Activated T-cell treated with anti-CD3 and anti-CD28 coated beads, Interleukin-2, amount 50 U/mL, for 72 hours (primary cell): ENCODE measurements around the gene RMI1. TPM values are rescaled to one million over a fixed set of nuclear protein-coding genes. Genes with fewer than 3 reads are reported as not detected.

ENCODE experiments used
- ATAC-seq, 2 donors: fragments of 150-1000 bp; cut with Tn5 transposase; replicated peaks in 1 of 2; 2 replicates each; pipeline ENCODE4 v1.10.0; 2021; ENCODE audit warnings: moderate library complexity in 2 of 2, mild to moderate bottlenecking in 1 of 2
- DNase-seq, 2 donors: peaks; one replicate each; pipeline ENCODE4 v3.0.0; 2021 to 2022; ENCODE audit warnings: mixed read lengths in 1 of 2
- H3K27ac Mint-ChIP-seq: one replicate; pipeline ENCODE4 v1.8.0; 2022; ENCODE audit warnings: mild to moderate bottlenecking, moderate library complexity, mixed read lengths
- H3K27me3 Mint-ChIP-seq: one replicate; pipeline ENCODE4 v1.8.0; 2022; ENCODE audit warnings: low read depth, mixed read lengths
- H3K36me3 Mint-ChIP-seq, 2 donors: one replicate each; pipeline ENCODE4 v1.8.0; 2022; ENCODE audit warnings: mixed read lengths in 2 of 2, mild to moderate bottlenecking in 1 of 2; ENCODE audit not compliant: insufficient read depth in 2 of 2
- H3K4me1 Mint-ChIP-seq: one replicate; pipeline ENCODE4 v1.8.0; 2022; ENCODE audit warnings: low read depth, mixed read lengths
- H3K4me3 Mint-ChIP-seq, 2 donors: one replicate each; pipeline ENCODE4 v1.8.0; 2022; ENCODE audit warnings: mild to moderate bottlenecking in 2 of 2, mixed read lengths in 2 of 2, moderate library complexity in 2 of 2
- H3K9me3 Mint-ChIP-seq, 2 donors: one replicate each; pipeline ENCODE4 v1.8.0; 2022; ENCODE audit warnings: mixed read lengths in 2 of 2
- total RNA-seq, 2 donors: library from RNA; stranded (reverse); gene quantifications; one replicate each; pipeline ENCODE4 v1.2.3, GENCODE V29; 2022

Gene RMI1
- total RNA-seq, 2 donors from 2014 or later, result 22.4 to 23.5 TPM

DNA sequence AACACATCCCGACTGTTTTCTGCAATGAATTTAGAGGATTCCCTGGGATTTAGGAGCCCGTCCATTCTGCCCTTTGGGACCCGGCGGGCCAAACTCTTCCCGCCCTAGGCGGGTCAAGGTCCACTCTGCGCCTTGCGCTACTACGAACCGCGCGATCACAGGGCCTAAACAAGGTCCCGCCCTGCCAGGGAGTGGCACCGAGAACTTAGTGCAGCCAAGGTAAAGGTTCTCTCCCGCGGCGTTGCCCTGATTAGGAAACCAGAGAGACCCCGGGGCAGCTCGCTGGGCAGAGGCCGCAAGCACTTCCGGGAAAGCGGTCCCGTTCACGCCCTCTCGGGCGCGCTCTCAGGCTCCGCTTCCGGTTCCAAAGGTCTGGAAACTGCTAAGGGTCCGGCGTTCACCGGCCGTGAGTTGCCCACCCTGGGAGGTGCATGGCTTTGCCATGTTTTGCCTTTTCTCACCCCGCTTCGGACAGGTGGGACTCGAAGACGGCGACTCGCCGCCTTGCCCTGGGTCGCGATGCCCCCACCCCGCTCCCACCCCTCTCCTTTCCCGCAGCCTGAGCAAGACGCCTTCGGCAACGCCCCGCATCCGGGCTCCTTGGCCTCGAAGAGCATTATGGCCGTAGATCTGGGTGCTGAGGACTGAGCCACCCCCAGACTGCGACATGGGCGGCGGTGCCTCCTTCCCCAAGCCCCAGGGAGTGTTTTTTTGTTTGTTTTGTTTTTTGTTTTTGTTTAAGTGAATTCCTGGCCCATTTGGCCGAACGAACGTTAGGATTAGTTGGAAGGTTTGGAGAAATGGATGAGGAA lies 24.0 kb upstream of the RMI1 start:
- DNase-seq (peak; percentile 76 to 83), ATAC-seq (peak; percentile 77 to 87)
- Mint-ChIP-seq H3K4me1 (peaks cover 27% of the 10 kb centered on the region), H3K36me3 (peaks cover 5 to 16% of the 10 kb centered on the region in 2 donors), H3K4me3 (peak overlapping the region; percentile 100), H3K27ac (peak overlapping the region; percentile 99), H3K27me3 (no peaks in the 10 kb centered on the region), H3K9me3 (no peaks in the 10 kb centered on the region)

DNA sequence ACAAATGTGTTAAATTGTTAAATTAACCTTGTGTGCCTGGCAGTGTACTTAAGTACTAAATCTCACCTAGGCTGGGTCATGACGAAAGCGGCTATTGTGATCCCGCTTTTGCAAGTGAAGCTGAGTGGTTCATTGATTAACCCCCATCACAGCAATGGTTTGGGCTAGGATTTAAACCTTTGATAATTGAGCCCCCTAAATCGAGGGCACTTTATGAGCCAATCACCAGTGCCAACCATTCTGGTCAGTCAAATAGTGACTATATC lies 23.4 kb upstream of the RMI1 start:
- Mint-ChIP-seq H3K9me3 (no peaks in the 10 kb centered on the region), H3K27ac (peak overlapping the region; percentile 86), H3K4me1 (peaks cover 27% of the 10 kb centered on the region)

DNA sequence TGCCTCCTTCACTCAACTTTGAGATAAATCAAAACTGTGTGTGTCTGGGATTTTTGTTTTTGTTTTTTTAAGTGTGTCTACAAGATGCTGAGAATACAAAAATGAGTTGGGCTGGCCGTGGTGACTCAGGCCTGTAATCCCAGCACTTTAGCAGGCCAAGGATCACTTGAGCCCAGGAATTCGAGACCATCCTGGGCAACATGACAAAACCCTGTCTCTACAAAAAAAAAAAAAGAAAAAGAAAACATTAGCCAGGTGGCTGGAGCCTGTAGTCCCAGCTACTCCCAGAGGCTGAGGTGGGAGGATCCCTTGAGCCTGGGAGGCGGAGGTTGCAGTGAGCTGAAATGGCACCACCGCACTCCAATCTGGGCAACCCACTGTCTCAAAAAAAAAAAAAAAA lies 21.5 kb upstream of the RMI1 start:
- H3K9me3 Mint-ChIP-seq, result no peaks in the 10 kb centered on the region
- peak overlapping the region; percentile 81 for H3K27ac Mint-ChIP-seq
- H3K4me3 Mint-ChIP-seq, result no peak overlapping the region
- no peak for DNase-seq
- peaks cover 5 to 8% of the 10 kb centered on the region in 2 donors for H3K36me3 Mint-ChIP-seq
- no peaks in the 10 kb centered on the region for H3K27me3 Mint-ChIP-seq
- ATAC-seq, result no peak
- peaks cover 27% of the 10 kb centered on the region for H3K4me1 Mint-ChIP-seq

More for the DNA sequence above, 23.4 kb upstream of the RMI1 start:
- no peak for ATAC-seq
- DNase-seq, result no peak
- Mint-ChIP-seq H3K36me3 (peaks cover 5 to 13% of the 10 kb centered on the region in 2 donors), H3K27me3 (no peaks in the 10 kb centered on the region), H3K4me3 (peak overlapping the region; percentile 100)

DNA sequence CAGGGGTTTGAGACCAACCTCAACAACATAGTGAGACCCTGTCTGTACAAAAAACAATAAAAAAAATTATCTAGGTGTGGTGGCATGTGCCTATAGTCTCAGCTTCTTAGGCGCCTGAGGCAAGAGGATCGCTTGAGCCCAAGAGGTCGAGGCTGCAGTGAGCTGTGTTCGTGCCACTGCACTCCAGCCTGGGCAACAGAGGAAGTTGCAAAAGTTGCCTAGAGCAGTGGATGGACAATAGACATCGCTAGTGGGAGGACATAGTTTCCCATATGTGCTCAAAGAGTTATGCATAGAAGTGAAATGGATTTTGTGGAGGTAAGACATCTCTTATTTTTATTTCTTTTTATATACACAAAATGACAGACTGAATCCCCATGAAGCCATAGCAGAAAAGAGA lies 19.6 kb upstream of the RMI1 start:
- DNase-seq, result no peak
- ATAC-seq, result no peak
- Mint-ChIP-seq H3K9me3 (no peaks in the 10 kb centered on the region), H3K4me1 (peaks cover 32% of the 10 kb centered on the region), H3K27me3 (no peaks in the 10 kb centered on the region), H3K36me3 (peaks cover 3% of the 10 kb centered on the region in 2 donors), H3K27ac (peak overlapping the region; percentile 30), H3K4me3 (no peak overlapping the region)

DNA sequence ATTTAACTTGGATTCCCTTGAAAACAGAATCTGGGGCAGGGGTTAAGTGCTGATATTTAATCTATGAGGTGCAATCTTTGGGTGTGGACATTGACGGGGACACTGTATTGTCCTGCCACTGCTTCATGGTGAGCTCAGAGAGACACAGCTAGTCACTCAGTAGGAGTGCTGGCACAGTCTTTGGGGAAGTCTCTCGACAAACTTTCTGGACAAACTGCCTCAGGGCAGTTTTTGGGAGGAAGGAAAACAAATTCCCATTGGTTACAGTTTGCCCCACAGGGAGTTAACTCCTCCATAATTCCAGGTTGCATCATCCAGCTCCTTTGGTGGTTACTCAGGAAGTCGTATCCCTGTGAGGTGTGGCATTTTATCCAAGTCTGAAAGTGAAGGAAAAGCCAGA lies 18.4 kb upstream of the RMI1 start:
- DNase-seq (no peak), ATAC-seq (no peak)
- Mint-ChIP-seq H3K27me3 (no peaks in the 10 kb centered on the region), H3K9me3 (no peaks in the 10 kb centered on the region), H3K4me1 (peaks cover 29% of the 10 kb centered on the region), H3K4me3 (no peak overlapping the region), H3K27ac (peak overlapping the region; percentile 19), H3K36me3 (peaks cover 4% of the 10 kb centered on the region in 2 donors)

DNA sequence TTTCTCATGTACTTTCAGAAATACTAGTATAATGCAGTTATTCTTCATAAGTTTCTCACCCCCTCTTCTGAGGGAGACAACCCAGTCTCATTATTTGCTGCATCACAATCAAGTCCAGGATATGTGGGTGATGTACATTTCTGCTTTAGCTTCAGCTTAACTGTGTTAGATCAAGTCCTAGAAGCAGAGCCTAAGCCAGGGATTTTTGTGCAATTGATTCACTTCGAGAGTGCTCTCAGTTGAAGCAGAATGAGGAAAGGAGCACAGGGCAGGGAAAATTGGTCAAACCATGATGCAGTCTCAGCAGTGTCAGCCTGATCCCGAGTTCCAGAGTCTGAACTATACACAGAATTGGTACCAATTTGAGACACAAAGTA lies 15.6 kb upstream of the RMI1 start:
- H3K9me3 Mint-ChIP-seq, result no peaks in the 10 kb centered on the region
- H3K36me3 Mint-ChIP-seq, result peaks cover 12 to 17% of the 10 kb centered on the region in 2 donors
- peak in 1 of 2 donors; percentile 22 for ATAC-seq
- H3K4me3 Mint-ChIP-seq, result no peak overlapping the region
- H3K4me1 Mint-ChIP-seq, result peaks cover 25% of the 10 kb centered on the region
- no peaks in the 10 kb centered on the region for H3K27me3 Mint-ChIP-seq
- H3K27ac Mint-ChIP-seq, result peak overlapping the region; percentile 40
- DNase-seq, result no peak

DNA sequence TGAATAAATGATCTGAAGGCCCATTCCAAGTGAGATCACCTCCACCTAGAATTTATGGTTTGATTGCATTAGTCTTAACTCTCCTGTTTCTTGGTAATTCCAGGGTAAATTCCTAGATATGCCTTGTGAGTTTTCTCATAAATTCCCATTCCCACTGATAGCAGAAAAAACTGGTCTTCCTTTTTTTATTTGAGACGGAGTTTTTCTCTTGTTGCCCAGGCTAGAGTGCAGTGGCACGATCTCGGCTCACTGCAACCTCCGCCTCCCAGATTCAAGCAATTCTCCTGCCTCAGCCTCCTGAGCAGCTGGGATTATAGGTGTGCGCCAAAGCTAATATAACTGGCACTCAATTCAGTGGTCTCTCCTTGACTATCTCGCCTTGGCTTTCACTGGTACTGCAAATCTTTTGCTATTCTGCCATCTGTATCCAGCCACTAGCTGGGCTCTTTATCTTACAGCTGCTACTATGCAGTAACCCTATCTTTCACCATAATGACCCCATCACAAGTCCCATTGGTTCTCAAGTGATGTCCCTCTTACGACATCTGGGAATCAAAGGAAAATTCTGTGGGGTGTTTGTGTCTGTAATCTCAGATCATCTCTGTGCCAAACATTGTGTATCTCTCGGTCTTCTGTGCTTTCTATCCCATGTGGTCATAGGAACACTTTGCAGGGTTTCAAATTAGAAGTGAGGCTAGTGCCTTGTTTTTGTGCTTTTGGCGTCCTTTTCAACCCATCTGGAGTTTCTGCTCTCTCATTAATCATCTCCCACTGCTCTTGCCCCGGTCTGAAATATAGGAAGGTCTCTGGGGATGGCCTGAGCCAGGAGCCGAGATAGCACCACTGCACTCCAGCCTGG lies 15.0 kb upstream of the RMI1 start:
- no peak overlapping the region for H3K4me3 Mint-ChIP-seq
- no peaks in the 10 kb centered on the region for H3K27me3 Mint-ChIP-seq
- no peak for DNase-seq
- H3K4me1 Mint-ChIP-seq, result peaks cover 31% of the 10 kb centered on the region
- no peaks in the 10 kb centered on the region for H3K9me3 Mint-ChIP-seq
- peaks cover 12 to 23% of the 10 kb centered on the region in 2 donors for H3K36me3 Mint-ChIP-seq
- ATAC-seq, result peak in 1 of 2 donors; percentile 22
- peak overlapping the region; percentile 35 for H3K27ac Mint-ChIP-seq

DNA sequence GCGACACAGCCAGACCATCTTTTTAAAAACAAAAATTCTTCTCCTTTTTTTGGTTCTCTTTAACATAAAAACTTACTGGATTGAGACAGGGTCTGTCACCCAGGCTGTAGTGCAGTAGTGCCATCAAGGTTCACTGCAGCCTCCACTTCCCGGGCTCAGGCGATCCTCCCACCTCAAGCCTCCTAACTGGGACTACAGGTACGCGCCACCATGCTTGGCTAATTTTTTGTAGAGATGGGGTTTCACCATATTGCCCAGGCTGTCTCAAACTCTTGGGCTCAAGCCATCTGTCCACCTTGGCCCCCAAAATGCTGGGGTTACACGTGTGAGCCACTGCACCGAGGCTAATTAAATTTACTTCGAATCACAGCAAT lies 14.4 kb upstream of the RMI1 start:
- Mint-ChIP-seq H3K27ac (peak overlapping the region; percentile 27), H3K36me3 (peaks cover 12 to 29% of the 10 kb centered on the region in 2 donors)

DNA sequence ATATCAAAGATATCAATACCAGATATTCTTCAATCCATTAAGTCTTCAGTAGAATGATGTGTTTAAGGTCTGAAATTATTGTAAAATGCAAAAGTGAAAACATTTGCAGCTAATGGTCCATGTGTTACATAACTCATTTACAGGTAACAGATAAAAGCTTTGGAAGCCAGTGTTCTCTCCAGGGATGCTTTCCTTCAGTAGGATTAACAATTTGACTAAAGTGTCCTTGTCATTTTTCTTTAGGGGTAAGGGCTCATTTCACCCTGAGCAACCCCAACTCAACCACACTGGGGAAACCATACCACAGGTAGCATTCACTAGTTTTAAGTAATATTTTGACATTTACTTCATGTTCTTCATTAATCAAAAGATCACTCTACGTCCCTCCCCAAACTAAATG lies 13.5 kb upstream of the RMI1 start:
- ATAC-seq (no peak), DNase-seq (no peak)
- Mint-ChIP-seq H3K9me3 (no peaks in the 10 kb centered on the region), H3K27me3 (no peaks in the 10 kb centered on the region), H3K4me1 (peaks cover 41% of the 10 kb centered on the region), H3K4me3 (no peak overlapping the region), H3K36me3 (peaks cover 14 to 38% of the 10 kb centered on the region in 2 donors), H3K27ac (peak overlapping the region; percentile 86)

More for the DNA sequence above, 14.4 kb upstream of the RMI1 start:
- peak in 1 of 2 donors; percentile 5 for ATAC-seq
- H3K4me3 Mint-ChIP-seq, result no peak overlapping the region
- no peaks in the 10 kb centered on the region for H3K27me3 Mint-ChIP-seq
- peaks cover 34% of the 10 kb centered on the region for H3K4me1 Mint-ChIP-seq
- H3K9me3 Mint-ChIP-seq, result no peaks in the 10 kb centered on the region
- DNase-seq, result no peak

DNA sequence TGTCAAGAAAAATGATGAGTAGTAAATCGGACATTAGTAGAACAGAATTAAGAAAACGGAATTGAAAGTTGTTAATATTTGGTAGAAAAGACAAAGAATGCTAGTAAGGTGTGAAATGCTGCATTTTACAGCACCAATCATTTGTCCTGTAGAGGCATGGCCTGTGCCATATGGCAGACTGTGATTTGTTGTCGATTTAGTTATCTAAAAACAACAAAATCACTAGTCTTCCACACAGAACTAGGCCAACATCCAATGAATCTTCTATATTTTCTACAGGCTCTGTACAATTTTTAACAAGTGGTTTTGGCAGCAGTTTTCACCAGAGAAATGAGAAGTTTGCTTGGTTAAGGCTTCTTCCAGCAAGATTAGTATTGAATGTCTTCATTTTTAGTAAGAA lies 11.0 kb upstream of the RMI1 start:
- peaks cover 48% of the 10 kb centered on the region for H3K4me1 Mint-ChIP-seq
- no peak overlapping the region for H3K4me3 Mint-ChIP-seq
- ATAC-seq, result no peak
- no peak for DNase-seq
- no peak overlapping the region for H3K27ac Mint-ChIP-seq
- no peaks in the 10 kb centered on the region for H3K9me3 Mint-ChIP-seq
- H3K27me3 Mint-ChIP-seq, result no peaks in the 10 kb centered on the region
- H3K36me3 Mint-ChIP-seq, result peaks cover 17 to 57% of the 10 kb centered on the region in 2 donors

DNA sequence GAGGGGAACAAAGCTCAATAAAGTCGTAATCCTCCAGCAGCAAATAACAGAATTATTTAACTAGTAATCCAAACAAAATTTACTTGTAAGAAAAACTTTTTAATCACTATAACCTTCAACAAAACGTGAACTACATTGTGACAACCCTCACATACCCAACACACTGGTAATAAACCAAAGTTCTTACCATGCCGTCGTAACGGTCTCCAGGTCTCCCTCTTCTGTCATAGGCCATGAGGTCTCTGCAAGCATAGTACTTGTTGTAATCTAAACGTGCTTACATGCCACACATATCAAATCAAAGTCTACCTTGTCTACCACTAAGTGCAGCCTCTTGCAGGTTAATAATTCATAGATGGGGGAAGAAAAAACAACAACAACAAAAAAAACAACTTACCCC lies 9.1 kb upstream of the RMI1 start:
- H3K9me3 Mint-ChIP-seq, result no peaks in the 10 kb centered on the region
- peaks cover 30 to 73% of the 10 kb centered on the region in 2 donors for H3K36me3 Mint-ChIP-seq
- H3K27ac Mint-ChIP-seq, result no peak overlapping the region
- H3K4me1 Mint-ChIP-seq, result peaks cover 49% of the 10 kb centered on the region
- H3K4me3 Mint-ChIP-seq, result no peak overlapping the region
- H3K27me3 Mint-ChIP-seq, result no peaks in the 10 kb centered on the region
- DNase-seq, result no peak
- no peak for ATAC-seq

DNA sequence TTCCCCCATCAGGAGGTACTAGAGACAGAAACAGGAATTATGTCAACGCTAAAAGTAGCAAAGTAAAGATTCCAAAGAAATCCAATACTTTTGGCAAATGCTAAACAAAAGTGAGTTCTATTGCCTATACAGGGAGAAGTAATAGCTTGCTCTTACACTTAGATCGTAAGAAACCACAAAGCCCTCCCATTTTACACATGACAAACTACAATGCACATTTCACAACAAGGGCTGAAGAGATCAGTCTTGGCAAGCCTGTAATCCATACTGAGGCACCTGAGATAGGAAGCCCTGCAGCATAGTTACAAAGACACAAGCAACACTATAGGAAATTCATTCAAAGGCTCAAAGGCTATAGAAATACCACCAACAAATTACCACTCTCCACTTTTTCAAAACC lies 8.3 kb upstream of the RMI1 start:
- Mint-ChIP-seq H3K27ac (peak overlapping the region; percentile 39), H3K27me3 (no peaks in the 10 kb centered on the region), H3K4me3 (peak overlapping the region in 1 of 2 donors; percentile 5), H3K36me3 (peaks cover 25 to 78% of the 10 kb centered on the region in 2 donors), H3K9me3 (no peaks in the 10 kb centered on the region), H3K4me1 (peaks cover 56% of the 10 kb centered on the region)
- DNase-seq (no peak), ATAC-seq (no peak)

DNA sequence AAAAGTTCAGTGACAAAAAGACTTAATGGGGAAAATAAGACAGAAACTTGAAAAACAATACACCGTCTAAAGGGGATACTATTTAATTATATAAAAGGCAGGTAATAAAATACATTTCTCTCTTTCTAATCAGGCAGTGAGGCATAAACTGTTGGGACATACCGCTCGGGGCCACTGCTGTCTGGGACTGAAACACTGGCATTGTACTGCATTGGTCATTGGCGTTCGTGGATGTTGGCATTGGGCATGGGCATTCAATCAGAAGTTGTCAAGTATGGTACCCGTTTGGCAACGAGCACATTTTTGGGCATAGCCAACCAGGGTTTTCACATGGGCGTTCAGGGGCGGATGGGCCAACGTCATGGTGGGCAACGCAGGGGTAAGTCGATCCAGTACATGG lies 5.3 kb upstream of the RMI1 start:
- no peak for DNase-seq

More for the DNA sequence above, 5.3 kb upstream of the RMI1 start:
- no peak for ATAC-seq
- Mint-ChIP-seq H3K27me3 (no peaks in the 10 kb centered on the region), H3K4me3 (peak overlapping the region; percentile 58 to 62), H3K36me3 (peaks cover 30 to 85% of the 10 kb centered on the region in 2 donors), H3K4me1 (peaks cover 56% of the 10 kb centered on the region), H3K27ac (peak overlapping the region; percentile 98), H3K9me3 (no peaks in the 10 kb centered on the region)
